T-helper 1 cell treated with Interleukin-12 subunit alpha and Interleukin-12 subunit beta and Interleukin-4 antibody, amounts not matched to agents 30 ng/mL and 1 ng/mL, for 36 hours (primary cell): ENCODE results near the gene EBF3. TPM values are rescaled to one million over a fixed set of nuclear protein-coding genes. Genes with fewer than 3 reads are reported as not detected.

ENCODE experiments used
- intact Hi-C: fragments of 100-400 bp; cut with micrococcal nuclease; formaldehyde crosslinking; loops from one replicate; pipeline ENCODE4 v1.15.1; 2024
- total RNA-seq: library from RNA; stranded (reverse); gene quantifications from 2 replicates; pipeline ENCODE4 v1.2.3, GENCODE V29; 2022

The EBF3 gene
- total RNA-seq, 1 donor from 2014 or later: not detected

DNA sequence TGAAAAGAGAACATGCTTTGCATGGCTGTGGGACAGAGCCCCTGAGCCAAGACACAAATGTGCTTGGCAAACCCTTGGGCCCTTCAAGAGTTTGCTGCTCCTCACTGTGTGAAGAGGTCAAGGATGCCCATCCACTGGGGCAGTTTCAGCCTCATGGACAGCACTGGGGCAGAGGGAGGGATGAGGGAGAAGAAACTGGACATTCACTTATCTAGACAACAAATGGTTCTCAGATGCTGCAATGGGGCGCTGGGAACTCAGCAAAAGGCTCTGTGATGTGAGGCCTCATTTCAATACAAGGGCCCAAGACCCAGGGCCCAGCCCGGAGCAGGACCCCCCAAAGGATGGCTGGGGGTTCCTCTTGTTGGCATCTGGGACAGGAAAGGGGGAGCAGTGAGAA is 49.1 kb downstream of the EBF3 start:
- intact Hi-C loops: no loop called here

DNA sequence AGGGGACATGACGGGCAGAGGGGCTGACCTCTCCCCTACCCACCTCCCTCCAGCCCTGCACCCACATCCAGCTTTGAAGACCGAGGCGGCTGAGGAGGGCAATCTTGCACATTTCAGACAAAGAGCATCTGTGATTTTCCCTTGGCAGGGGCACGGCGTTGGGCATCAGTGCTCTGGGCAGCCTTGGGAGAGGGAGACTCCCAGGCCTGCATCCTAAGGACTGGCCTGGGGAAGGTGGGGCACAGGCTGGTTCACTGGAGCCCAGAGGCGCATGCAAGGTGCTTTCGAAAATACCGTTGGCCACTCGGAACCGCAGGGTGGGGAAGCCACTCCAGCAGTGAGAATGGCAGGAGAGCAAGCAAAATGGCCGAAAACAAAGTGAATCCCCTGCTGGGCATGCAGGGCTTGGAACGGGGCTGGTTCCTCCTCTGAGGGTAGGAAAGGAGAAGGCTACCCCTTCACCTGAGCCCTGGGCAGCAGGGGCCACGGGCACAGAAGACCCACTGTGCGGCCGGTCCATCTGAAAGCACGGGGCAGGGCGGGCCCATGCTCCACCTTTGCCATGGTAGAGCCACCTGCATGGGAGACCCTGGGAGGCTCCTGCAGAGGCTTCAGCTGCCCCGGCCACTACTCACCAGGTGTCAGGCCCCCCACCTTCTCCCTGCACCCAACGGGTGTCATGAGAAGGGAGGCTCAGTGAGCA is 49.8 kb downstream of the EBF3 start:
- intact Hi-C loops: no loop called here

DNA sequence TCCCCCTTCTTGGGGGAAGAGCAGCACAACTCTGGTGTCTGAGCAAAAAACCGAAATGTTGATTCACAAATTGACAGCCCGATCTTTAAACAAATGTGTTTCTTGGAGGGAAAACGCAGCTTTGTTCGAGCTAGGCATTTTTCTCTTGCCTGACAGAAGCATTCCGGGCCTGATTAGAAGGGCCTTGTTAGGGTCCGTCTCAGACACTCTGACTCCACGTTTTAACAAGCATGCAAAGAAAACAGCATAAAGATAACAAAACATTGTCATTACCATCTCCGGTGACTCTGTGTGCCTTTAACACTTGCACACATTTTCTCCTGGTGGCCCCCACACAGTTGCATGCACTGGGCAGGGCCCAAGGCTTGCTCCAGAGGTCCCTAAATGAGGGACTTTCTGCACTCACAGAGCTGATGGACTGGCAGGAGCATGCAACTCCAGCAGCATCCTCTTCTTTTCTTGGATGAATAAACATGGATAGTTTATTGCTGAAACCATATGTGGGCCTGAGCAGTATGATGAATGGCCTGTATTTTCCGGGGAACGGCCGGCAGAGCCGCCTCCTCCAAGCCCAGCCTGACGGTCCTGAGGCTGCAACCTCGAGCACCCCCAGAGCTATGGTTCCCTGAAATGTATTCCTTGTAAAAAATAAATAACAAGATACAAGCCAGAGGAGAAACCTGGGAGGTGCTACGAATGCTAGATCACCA is 50.9 kb downstream of the EBF3 start:
- intact Hi-C loops: no loop called here

DNA sequence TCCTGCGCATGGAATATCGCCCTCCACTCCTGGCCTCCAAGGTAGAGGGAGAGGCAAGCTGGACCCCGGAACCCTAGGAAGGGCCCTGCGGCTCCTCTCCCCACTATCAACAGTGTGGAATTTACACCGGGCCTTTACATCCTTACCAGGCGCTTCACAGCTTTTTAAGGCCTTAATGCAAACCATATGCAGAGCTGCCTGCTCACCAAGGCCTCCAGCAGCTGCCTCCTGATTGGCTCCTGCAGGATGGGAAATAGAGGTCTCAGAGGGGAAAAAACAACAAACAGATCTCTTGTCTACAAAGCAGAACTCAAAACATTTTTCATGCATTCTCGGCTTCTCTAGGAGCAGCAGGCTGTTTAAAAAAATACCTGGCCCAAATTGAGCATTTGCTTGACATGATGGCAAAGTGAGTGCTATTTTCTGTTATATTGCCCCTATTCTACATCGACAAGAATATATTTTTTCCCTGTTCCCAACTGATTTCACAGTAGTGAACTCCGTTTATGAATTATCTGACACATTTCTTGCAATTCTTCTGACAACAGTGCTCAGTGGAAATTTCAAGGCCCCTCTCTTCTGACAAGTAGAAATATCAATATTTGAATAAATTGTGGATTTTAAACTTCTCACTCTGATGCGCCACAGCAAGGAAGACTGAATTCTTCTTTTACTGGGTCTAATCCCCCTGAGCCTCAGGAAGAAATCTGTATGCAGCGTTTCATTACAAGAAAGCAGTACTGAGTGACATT is 51.7 kb downstream of the EBF3 start:
- intact Hi-C loops: no loop called here

DNA sequence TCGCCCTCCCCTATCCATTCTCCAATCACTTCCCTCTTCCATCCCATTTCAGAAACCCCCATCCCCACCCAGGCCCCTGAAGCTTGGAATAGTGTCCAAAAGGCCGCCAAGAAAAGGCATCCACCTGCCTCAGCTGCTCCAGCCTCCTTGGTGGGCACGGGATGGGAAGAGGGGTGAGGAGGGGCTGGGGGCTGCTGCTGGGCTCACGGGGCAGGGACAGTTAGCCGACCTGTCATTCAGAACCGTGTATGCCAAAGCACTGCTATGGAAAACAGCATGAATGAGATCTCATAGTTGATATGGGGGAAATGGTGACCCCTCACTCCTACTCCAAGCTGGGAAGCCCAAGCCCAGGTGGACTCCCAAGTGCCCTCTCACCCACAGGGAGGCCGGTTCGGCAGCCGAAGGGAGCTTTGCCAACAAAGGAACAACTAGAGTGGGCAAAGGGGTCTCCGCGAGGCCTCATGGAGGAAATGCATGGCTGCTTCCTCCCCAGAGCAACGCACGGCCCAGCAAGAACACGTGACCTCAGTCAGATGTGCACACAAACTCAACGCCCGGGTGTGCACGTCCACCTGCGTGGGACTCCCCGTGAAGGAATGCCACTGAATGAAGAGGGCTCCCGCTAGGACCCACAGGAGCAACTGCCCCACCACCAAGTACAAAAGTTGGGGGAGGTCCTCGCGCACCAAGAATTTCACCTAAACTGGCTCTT is 52.5 kb downstream of the EBF3 start:
- intact Hi-C loops: no loop called here

DNA sequence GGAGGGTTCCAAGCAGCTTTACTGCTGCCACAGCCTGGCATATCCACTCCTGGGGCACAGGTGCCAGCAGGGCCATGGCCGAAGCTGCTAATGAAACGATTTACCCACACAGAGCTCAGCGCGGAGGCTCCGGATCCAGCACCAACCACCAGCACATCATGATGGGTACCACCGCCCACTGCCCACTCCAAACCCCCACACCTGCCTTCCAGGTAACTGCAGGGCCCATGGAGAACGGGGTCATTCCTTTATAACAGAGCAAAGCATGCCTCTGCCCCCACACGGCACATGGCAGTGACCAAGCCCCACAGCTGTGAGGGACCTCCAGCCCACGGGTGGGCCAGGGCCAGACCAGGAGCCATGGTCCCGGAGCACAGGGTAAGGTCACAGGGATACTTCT is 53.2 kb downstream of the EBF3 start:
- intact Hi-C loops: no loop called here

DNA sequence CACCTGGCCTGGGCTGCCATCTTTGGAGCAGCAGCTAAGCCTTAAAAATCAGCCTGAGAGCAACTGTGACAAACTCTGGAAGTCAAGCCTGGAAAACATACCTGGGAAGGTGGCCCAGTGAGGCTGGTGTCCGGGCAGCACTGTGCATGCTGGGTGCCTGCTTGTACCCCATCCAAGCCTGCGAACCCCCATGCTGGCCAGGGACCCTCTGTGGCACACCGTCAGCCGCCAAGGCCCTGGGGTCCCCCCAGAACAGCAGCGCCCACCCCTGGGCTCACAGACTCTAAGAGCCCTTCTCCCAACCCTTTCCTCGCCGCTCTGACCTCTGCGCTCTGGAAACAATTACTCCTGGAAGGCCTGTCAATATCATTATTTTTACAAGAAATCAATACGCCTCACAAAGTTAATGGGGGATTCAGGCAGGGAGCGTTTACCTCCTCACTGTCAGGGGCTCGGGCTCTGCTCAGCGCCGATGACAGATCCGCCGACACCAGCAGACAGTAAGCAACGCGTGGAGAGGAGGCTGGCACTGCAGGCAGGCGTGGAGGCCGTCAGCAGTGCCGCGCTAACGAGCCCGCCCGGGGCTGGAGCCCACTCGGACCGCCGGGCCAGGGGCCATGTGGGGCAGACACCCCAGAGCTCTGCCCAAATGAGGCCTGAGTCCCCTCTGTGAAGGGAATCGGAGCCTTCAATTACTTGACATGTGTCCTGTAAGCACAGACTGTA is 54.4 kb downstream of the EBF3 start:
- intact Hi-C loops: no loop called here

DNA sequence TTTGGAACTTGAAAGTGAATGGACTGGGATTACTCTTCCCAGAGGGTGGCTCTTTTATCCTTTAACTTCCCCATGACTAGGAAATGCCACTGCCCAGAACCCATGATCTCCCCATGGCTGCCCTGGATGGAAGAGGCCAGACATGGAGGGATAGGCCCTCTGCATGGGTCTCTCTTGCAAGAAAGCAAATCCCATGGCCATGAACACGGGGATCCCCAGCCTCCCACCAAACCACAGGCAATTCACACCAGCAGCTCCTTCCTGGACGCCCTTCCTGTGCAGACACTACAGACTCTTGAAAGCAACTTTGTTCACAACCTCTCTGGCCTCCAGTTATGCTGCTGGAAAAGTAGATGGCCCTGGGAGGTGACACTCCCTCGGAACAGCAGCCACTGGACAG is 55.0 kb downstream of the EBF3 start:
- intact Hi-C loops: no loop called here

DNA sequence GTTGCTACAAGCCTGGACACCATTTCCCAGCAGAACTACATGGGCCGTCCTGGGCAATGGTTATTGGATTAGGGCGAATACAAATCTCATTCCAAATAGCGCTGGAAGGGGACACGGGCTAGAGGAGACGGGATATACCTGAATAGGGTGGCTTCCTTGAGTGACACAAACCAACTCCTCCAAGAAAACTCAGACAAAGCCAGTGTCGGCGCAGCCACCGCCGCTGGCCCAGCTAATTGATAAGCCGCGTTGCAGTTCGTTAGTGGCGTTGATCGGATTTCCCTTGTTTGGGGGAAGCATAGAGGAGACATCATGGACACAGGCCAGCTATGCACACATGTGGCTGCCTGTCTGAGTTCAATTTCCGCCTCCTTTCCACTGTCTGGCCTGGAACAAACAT is 55.7 kb downstream of the EBF3 start:
- intact Hi-C loops: no loop called here

DNA sequence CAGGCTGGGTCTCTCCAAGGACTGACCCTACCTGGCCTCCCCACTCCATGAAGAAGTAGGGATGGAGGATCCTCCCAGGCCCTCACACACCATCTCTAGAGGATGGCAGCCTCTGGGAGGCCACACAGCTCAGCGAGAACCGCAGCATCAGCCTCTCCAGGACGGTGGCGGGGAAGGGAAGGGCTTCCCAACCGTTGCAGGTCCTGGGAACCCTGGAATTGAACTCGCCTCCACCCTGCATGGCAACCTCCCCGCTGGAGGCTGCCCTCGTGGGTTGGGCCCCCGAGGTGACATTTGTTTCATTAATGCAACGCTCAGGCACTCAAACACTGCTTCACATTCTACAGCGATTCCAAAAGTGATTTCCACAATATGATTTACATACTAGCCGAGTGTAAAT is 58.5 kb downstream of the EBF3 start:
- intact Hi-C loops: no loop called here

DNA sequence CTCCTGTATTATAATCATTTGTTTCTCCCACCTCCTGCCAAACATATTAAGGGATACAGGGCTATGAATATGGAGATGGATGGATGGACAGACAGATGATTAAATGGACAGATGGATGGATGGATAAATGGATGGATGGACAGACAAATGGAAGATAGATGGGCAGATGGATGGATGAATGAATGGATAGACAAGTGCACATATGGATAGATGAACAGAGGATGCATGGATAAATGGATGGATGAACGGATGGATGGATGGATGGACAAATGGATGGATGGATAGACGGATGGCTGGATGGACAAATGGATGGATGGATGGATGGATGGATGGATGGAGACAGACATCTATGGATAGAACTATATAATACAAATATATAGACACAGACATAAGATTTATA is 59.8 kb downstream of the EBF3 start:
- intact Hi-C loops: no loop called here

DNA sequence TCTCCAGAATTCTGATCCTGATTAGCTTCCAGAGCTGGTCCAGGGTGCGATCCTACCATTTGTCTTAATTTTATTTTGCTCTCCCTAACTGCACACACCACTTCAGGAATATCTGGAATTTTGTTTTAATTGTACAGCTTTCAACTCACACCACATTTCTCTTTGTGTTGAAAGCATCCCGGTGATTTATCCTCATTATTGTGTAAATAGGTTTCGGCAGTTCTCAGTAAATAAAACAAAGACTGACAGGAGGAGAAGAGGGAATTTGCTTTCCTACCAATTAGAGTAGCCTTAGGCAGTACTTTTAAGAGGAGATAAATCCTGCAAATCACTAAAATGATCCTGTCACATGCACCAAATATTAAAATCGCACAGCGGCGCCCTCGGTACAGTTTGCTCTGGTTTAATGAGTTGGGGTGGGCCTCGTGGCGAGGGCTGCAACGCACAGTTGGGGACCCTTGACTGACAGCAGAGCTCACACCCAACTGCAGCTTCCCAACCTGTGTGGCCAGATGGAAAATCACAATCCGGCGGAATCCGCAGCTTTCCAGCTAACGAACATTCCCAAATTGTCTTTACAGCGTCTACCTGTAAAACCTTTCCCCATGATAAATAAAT is 62.6 kb downstream of the EBF3 start:
- intact Hi-C loops: no loop called here

DNA sequence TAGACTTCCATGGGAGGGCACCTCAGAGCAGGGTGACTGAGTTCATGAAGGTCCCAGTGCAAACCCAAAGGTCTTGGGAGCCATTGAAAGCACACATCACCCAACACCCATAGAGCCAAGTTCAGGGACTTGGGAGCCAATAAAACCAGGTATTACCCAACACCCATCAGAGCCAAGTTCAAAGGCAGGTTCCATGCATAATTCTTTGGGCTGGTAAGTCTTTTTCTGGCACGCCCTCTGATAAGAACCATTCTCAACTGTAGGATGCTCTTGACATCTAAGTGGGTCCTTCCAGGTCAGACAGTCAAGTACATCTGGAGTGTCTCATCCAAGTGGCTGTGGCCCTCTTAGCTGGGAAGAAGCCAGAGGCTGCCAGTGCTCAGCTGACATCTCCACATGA is 63.2 kb downstream of the EBF3 start:
- intact Hi-C loops: no loop called here

DNA sequence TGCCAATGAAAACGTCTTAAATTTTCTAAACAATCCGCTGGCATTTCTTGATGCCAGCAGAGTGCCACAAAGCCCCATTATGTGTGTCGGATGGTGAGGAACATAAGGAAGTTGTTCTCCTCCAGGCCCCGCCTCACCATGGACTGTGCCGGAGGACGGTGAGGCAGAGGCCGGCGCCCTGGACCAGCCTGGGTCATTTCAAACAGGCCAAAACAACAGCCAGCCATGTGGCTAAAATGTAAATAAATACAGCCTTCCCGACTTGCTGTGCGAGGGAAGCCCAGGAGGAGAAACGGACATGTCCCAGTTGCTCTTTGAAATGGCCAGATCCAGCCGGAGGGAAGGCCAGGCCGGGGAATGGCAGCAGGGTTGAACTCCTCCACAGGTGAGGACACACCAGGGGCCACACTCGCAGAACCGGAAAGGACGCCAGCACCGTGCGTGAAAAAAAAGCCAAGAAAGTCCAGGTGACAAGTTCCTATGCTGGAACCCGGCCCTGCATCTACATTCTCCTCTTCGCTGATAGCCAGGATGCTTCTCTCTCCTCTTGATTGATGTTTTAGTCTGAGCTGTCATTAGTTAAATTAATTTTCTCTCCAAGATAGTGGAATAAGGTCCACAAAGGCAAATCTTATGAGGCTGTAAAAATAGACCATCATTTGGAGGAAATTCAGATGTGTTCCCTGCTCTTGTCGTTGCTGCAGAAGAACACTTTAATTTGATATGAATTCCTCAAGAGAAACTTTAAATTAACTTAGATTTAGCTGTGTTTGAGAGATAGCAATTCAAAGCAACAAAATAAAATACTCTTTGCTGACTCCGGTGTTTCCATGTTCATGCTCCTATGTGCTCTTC is 64.6 kb downstream of the EBF3 start:
- intact Hi-C loops: no loop called here

DNA sequence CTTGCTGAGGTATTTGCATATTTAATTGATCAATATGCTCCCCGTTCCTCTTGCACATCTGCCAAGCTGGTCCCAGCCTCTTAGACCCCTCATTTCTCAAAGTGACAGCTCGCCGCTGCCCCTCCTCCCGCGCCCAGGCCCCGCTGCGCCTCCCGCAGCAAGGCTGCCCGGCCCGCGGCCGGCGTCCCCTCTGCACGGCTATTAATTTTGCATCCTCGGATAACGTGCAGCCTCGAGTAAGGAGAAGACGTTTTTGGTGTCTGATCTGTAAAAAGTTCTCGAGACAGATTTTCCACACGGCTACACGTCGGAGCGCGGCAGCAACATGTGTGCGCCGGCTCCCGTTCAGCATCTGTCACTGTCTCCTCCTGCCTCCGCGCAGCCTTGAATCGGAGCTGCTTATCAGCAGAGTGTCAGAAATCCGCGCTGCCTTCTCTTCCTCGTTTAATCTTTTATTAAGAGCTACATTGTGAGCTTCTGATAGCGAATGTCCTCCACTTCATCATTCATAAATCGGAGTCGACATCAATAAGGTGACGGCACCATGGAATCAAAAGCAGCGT is 65.3 kb downstream of the EBF3 start:
- intact Hi-C loops: no loop called here

DNA sequence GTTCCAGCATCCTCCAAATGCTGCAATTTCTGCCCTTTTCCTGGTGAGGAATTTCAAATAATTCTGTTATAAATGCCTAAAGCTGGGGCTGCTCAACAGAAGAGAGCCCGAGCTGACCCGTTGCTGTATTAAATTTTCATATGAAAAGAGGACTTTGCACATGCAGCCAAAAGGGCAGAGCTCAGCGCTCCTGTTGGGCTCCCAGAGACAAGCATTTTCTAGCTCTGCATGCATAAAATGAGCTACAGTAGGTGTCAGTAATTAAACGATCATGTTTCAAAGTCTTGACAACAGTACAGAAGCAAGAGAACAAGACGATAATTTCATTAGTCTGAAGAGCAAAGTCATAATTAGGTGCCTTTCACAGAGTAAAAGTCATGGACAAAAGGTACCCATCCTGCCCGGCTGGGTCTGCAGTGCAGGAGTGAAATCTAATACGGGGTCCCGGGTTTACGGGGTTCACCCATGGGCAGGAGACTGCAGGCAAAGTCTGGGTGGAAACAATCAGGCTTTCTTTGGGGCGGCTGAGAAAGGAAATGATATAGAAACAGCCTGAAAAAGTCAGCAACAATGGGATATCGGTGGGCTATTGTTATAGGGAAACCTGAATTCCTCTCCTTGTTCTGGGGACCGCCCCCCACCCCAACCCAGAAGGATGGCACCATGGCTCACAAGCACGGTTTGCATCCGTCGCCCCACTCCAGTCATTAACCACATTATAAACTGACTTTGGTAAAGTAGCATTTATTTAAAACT is 66.0 kb downstream of the EBF3 start:
- intact Hi-C loops: no loop called here

DNA sequence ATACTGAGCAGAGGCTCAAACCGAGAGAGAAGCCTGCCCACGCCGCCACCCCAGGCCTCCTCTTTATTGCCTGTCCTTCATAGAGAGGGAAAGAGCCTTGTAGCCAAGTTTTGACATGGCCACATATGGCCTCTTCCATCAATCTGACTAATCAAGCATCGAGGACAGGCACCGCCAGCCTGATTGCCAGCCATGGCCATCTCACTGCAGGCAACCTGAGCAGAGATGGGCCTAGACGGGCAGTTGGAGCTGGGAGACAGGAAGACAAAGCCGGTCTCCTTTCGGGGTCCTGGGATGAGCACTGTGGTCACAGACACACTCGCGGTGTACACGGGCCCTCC is 67.2 kb downstream of the EBF3 start:
- intact Hi-C loops: no loop called here

DNA sequence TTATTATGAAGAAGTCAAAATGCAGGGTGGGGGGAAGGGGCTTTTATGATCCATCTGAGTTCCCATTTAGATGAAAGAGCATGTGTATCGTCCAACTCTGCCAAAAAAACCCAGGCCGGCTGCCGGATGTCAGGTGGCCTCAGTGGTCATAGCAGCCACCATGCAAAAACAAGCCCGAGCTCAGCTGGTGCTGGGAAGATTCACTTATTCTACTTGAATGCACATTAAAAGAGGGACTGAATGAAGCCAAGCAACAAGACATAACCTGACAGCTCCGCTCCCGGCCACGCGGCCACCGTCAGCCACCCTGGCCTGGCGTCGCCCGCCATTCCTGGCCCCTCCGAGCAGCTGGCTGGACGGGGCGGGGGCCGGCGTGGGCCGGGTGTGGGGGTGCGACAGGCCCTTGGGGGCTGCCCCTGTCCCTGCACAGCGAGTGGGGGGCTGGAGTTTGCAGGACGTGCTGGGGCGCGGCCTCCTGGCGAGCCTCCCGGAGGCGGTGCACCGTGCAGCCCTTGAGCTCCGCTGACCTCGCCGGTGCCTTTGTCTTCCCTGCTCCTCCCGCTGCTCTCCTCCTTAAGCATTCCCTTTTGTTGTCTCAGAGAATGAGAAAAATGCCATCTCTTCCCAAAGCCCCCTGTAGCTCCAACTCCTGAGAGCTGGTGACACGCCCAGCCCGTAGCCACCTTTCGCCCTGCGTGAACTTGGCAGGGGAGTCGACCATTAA is 67.8 kb downstream of the EBF3 start:
- intact Hi-C loops: no loop called here
